HepG2 (cell line): ENCODE data around the gene ALK. TPM values are rescaled to one million over a fixed set of nuclear protein-coding genes. Genes with fewer than 3 reads are reported as not detected.

Experiments used
- ATAC-seq: fragments of 200-7000 bp; cut with Tn5 transposase; 3 replicates; pipeline ENCODE4 v1.9.1; 2020; ENCODE audit warnings: mild to moderate bottlenecking, moderate library complexity
- BruUV-seq: library from RNA; stranded (reverse); fragments of 400-500 nt; replicated peaks from 2 replicates; lab custom pipeline; 2021; lab: Mats Ljungman, UMichigan
- CTCF ChIA-PET: fragments of 300-600 bp; formaldehyde crosslinking; extraction: SDS; loops from one replicate; lab custom pipeline; 2021; ENCODE audit warnings: low total read pairs, inconsistent platforms, low intra/inter-chr PET ratio; lab: Yijun Ruan, JAX
- POLR2A ChIA-PET: fragments of 350-600 bp; sonication (Branson Sonifier 250); formaldehyde crosslinking; loops from one replicate; lab custom pipeline; 2020; ENCODE audit warnings: antibody characterized with exemption, inconsistent platforms; lab: Yijun Ruan, JAX
- DNase-seq: peaks from one replicate; pipeline ENCODE4 v3.0.0-alpha.2; 2015; ENCODE audit warnings: low spot score
- FAIRE-seq: peaks from 3 replicates; lab custom pipeline; 2011; peaks lifted over from hg19 to GRCh38; lab: Jason Lieb, UNC
- H2AFZ ChIP-seq: one replicate; pipeline ENCODE4 v1.6.1; 2011; ENCODE audit warnings: low read length, inconsistent platforms
- H3K27ac ChIP-seq: fragments of 300-600 bp; 3 replicates; pipeline ENCODE4 v1.8.0; 2011; ENCODE audit warnings: mixed run types, mild to moderate bottlenecking, mixed read lengths, low read length, inconsistent platforms; ENCODE audit not compliant: insufficient read depth; ENCODE audit errors: extremely low read length
- H3K27me3 ChIP-seq, 2 experiments: fragments of 200-600 bp in 1 of 2; 2 replicates in 1 of 2; 3 replicates in 1 of 2; pipeline versions ENCODE4 v1.6.0 to v1.8.0; 2011; ENCODE audit warnings: low read length in 2 of 2, mild to moderate bottlenecking in 2 of 2, moderate library complexity in 2 of 2, inconsistent platforms in 1 of 2; ENCODE audit not compliant: insufficient read depth in 2 of 2, control insufficient read depth in 1 of 2
- H3K36me3 ChIP-seq, 2 experiments: fragments of 200-600 bp in 1 of 2; replicated peaks in 1 of 2; 2 replicates in 1 of 2; 3 replicates in 1 of 2; pipeline versions ENCODE4 v1.5.1 to v1.8.0; 2011; ENCODE audit warnings: low read length in 2 of 2, inconsistent platforms in 1 of 2; ENCODE audit not compliant: insufficient read depth in 2 of 2, control insufficient read depth in 1 of 2
- H3K4me1 ChIP-seq: 2 replicates; pipeline ENCODE4 v1.5.1; 2012; ENCODE audit warnings: low read length, inconsistent platforms; ENCODE audit not compliant: insufficient read depth
- H3K4me2 ChIP-seq: 2 replicates; pipeline ENCODE4 v1.6.0; 2011; ENCODE audit warnings: low read depth, low read length, inconsistent platforms
- H3K4me3 ChIP-seq, 3 experiments: fragments of 200-600 bp in 1 of 3; sonication (generic), shearing (Covaris generic) in 1 of 3; replicated peaks in 1 of 3; 2 replicates each; pipeline ENCODE4 v1.5.1; 2011 to 2016; ENCODE audit warnings: low read length in 3 of 3, inconsistent platforms in 2 of 3, low read depth in 2 of 3, mild to moderate bottlenecking in 2 of 3, control low read depth in 1 of 3, mixed read lengths in 1 of 3; ENCODE audit not compliant: insufficient read depth in 1 of 3
- H3K79me2 ChIP-seq: one replicate; pipeline ENCODE4 v1.6.1; 2011; ENCODE audit warnings: low read length, inconsistent platforms; ENCODE audit not compliant: insufficient read depth
- H3K9ac ChIP-seq: 2 replicates; pipeline ENCODE4 v1.6.0; 2011; ENCODE audit warnings: mild to moderate bottlenecking, low read depth, low read length, inconsistent platforms; ENCODE audit not compliant: insufficient read depth
- H3K9me3 ChIP-seq: 2 replicates; pipeline ENCODE4 v1.5.1; 2012; ENCODE audit warnings: mild to moderate bottlenecking, low read length
- H4K20me1 ChIP-seq: 2 replicates; pipeline ENCODE4 v1.6.0; 2011; ENCODE audit warnings: inconsistent platforms, mild to moderate bottlenecking, low read length, moderate library complexity; ENCODE audit not compliant: insufficient read depth
- GTF2F1 ChIP-seq: fragments of 150-350 bp; IDR thresholded peaks from 2 replicates; pipeline ENCODE4 v1.6.1; 2014; ENCODE audit warnings: low read length
- HMG20B ChIP-seq: conservative IDR thresholded peaks from 2 replicates; pipeline ENCODE4 v1.6.1; 2016; ENCODE audit warnings: missing genetic modification reagents, missing compliant biosample characterization
- KDM2A ChIP-seq: sonication (generic); formaldehyde crosslinking; IDR thresholded peaks from 2 replicates; pipeline ENCODE4 v1.4.0; 2020; ENCODE audit warnings: low read depth, missing genetic modification reagents, borderline replicate concordance
- KDM6A ChIP-seq: IDR thresholded peaks from 2 replicates; pipeline ENCODE4 v1.6.1; 2016; ENCODE audit warnings: low read depth
- LCORL ChIP-seq, 2 experiments: fragments of 450-650 bp in 1 of 2; sonication (generic) in 1 of 2; formaldehyde crosslinking in 1 of 2; IDR thresholded peaks; 2 replicates each; pipeline versions ENCODE4 v1.5.0 to v1.6.1; 2017 to 2020; ENCODE audit warnings: antibody characterized with exemption in 1 of 2, missing genetic modification reagents in 1 of 2
- MEIS2 ChIP-seq: sonication (generic); formaldehyde crosslinking; IDR thresholded peaks from 2 replicates; pipeline ENCODE4 v1.9.0; 2021; ENCODE audit warnings: mild to moderate bottlenecking, missing genetic modification reagents
- MIER3 ChIP-seq: IDR thresholded peaks from 2 replicates; pipeline ENCODE4 v1.6.1; 2016; ENCODE audit warnings: missing compliant biosample characterization, borderline replicate concordance
- RAD51 ChIP-seq: fragments of 450-650 bp; IDR thresholded peaks from 2 replicates; pipeline ENCODE4 v1.6.1; 2016; ENCODE audit warnings: borderline replicate concordance
- SRF ChIP-seq: IDR thresholded peaks from 2 replicates; pipeline ENCODE4 v1.6.1; 2011; ENCODE audit warnings: mild to moderate bottlenecking, low read depth, low read length, moderate library complexity
- ZFX ChIP-seq: sonication (generic); formaldehyde crosslinking; IDR thresholded peaks from 2 replicates; pipeline ENCODE4 v1.4.0; 2020; ENCODE audit warnings: mild to moderate bottlenecking, low read depth, missing genetic modification reagents, moderate library complexity
- ZNF17 ChIP-seq: sonication (generic); formaldehyde crosslinking; IDR thresholded peaks from 2 replicates; pipeline ENCODE4 v1.5.0; 2020; ENCODE audit warnings: mild to moderate bottlenecking, missing genetic modification reagents
- ZNF30 ChIP-seq: sonication (generic); formaldehyde crosslinking; IDR thresholded peaks from 2 replicates; pipeline ENCODE4 v1.5.0; 2020; ENCODE audit warnings: mild to moderate bottlenecking, missing genetic modification reagents
- ZNF569 ChIP-seq: sonication (generic); formaldehyde crosslinking; IDR thresholded peaks from 2 replicates; pipeline ENCODE4 v1.5.0; 2020; ENCODE audit warnings: mild to moderate bottlenecking, missing genetic modification reagents, moderate library complexity, borderline replicate concordance
- WGBS: methylation state at CpG from one replicate; pipeline ENCODE4 v1.1.6; 2017; ENCODE audit warnings: low lambda C conversion rate; 5-methylcytosine and 5-hydroxymethylcytosine counted together
- in situ Hi-C: cut with HindIII; loops from 2 replicates; pipeline ENCODE4 v1.10.0; 2017; ENCODE audit warnings: low pct_unique_long_range_greater_than_20kb; ENCODE audit not compliant: extremely low pct_ligation_motif_present
- intact Hi-C: fragments of 100-400 bp; cut with micrococcal nuclease; formaldehyde crosslinking; loops from one replicate; pipeline ENCODE4 v1.10.0; 2022; ENCODE audit not compliant: unreplicated experiment
- polyA plus RNA-seq, 8 experiments: library from polyadenylated mRNA; depleted of rRNA in 3 of 8; stranded (reverse) in 7 of 8; unstranded in 1 of 8; fragments of >200 nt; fragmentation: Illumina TruSeq in 4 of 8; extraction: Trizol in 4 of 8; gene quantifications; 2 replicates each; pipeline versions ENCODE4 v1.2.1 to v1.2.3, GENCODE V29; 2011 to 2016; ENCODE audit warnings: low read depth in 4 of 8, missing spikeins in 1 of 8, mixed read lengths in 1 of 8; ENCODE audit not compliant: insufficient read depth in 1 of 8
- total RNA-seq, 5 experiments: library from RNA; depleted of rRNA; stranded (reverse); fragments of >200 nt; fragmentation: Illumina TruSeq; extraction: Trizol; gene quantifications; 2 replicates each; pipeline ENCODE4 v1.2.3, GENCODE V29; 2016; ENCODE audit warnings: low read depth in 1 of 5
- TF ChIP-seq, protein P1 (sequence below): sonication (generic); formaldehyde crosslinking; IDR thresholded peaks from 2 replicates; pipeline ENCODE4 v1.5.0; 2020; ENCODE audit warnings: missing genetic modification reagents
- TF ChIP-seq, protein P2 (sequence below): sonication (generic); formaldehyde crosslinking; IDR thresholded peaks from 2 replicates; pipeline ENCODE4 v1.5.0; 2020; ENCODE audit warnings: mild to moderate bottlenecking, missing genetic modification reagents, borderline replicate concordance
- TF ChIP-seq, protein P3 (sequence below): sonication (generic); formaldehyde crosslinking; IDR thresholded peaks from 2 replicates; pipeline ENCODE4 v1.5.0; 2020; ENCODE audit warnings: missing genetic modification reagents

ALK gene
- total and polyA plus RNA-seq, 2 of the 13 experiments (the other 11 are each of a cell fraction or from before 2014, with no cell fraction given), result not detected

DNA sequence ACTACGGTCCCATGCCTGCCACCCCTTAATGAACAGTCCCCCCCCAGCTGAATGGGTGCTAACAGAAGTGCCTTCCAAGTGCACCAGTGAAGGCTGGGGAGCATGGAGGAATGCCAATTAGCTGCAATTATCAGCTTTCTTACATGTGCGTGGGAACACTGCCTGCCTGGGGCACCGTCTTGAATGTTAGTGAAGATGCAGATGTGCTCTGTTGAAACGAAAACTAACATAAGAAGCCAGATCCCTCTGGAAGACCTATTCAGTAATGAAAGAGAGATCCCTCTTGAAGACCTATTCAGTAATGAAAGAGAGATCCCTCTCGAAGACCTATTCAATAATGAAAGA is 651.6 kb downstream of the ALK start:
- ATAC-seq (no peak), DNase-seq (no peak), FAIRE-seq (no peak)
- in situ Hi-C loops (no loop called here), intact Hi-C loops (no loop called here)
- Histone ChIP-seq H3K27me3 (peaks cover 0 to 8% of the 10 kb centered on the region in 2 experiments; a peak in 2 of 5 replicates), H2AFZ (no peak overlapping the region), H3K4me2 (no peak overlapping the region), H3K27ac (no peak overlapping the region), H4K20me1 (no peaks in the 10 kb centered on the region), H3K4me3 (no peak overlapping the region), H3K36me3 (no peaks in the 10 kb centered on the region), H3K4me1 (peaks cover 13% of the 10 kb centered on the region), H3K79me2 (no peaks in the 10 kb centered on the region), H3K9me3 (no peaks in the 10 kb centered on the region), H3K9ac (no peak overlapping the region)
- 33% methylated on average over 5 of the region's 5 CpGs for WGBS
- POLR2A ChIA-PET, result no interaction called here
- TF ChIP-seq MIER3 (CRISPR knock-in tag), result no peak
- no peak for TF ChIP-seq GTF2F1
- no peak for TF ChIP-seq KDM6A (CRISPR knock-in tag)
- no peak for TF ChIP-seq SRF
- TF ChIP-seq, protein P1, sequence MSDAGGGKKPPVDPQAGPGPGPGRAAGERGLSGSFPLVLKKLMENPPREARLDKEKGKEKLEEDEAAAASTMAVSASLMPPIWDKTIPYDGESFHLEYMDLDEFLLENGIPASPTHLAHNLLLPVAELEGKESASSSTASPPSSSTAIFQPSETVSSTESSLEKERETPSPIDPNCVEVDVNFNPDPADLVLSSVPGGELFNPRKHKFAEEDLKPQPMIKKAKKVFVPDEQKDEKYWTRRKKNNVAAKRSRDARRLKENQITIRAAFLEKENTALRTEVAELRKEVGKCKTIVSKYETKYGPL (CRISPR knock-in tag), result no peak
- TF ChIP-seq MEIS2 (CRISPR knock-in tag), result no peak
- no peak for TF ChIP-seq ZFX (CRISPR knock-in tag)
- TF ChIP-seq, protein P2, sequence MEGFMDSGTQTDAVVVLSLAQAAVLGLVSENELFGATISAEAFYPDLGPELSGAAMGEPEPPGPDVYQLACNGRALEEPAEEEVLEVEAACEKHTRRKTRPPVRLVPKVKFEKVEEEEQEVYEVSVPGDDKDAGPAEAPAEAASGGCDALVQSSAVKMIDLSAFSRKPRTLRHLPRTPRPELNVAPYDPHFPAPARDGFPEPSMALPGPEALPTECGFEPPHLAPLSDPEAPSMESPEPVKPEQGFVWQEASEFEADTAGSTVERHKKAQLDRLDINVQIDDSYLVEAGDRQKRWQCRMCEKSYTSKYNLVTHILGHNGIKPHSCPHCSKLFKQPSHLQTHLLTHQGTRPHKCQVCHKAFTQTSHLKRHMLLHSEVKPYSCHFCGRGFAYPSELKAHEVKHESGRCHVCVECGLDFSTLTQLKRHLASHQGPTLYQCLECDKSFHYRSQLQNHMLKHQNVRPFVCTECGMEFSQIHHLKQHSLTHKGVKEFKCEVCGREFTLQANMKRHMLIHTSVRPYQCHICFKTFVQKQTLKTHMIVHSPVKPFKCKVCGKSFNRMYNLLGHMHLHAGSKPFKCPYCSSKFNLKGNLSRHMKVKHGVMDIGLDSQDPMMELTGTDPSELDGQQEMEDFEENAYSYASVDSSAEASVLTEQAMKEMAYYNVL, result no peak
- no peak for TF ChIP-seq HMG20B
- no peak for TF ChIP-seq ZNF17 (CRISPR knock-in tag)
- TF ChIP-seq ZNF30, result no peak
- no peak for TF ChIP-seq KDM2A (CRISPR knock-in tag)
- TF ChIP-seq ZNF569, result no peak
- TF ChIP-seq, protein P3, sequence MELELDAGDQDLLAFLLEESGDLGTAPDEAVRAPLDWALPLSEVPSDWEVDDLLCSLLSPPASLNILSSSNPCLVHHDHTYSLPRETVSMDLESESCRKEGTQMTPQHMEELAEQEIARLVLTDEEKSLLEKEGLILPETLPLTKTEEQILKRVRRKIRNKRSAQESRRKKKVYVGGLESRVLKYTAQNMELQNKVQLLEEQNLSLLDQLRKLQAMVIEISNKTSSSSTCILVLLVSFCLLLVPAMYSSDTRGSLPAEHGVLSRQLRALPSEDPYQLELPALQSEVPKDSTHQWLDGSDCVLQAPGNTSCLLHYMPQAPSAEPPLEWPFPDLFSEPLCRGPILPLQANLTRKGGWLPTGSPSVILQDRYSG (CRISPR knock-in tag), result no peak
- TF ChIP-seq LCORL (IDR thresholded peaks at IDR 0.05), result no peak
- TF ChIP-seq LCORL (CRISPR knock-in tag; IDR thresholded peaks at IDR 0.05), result no peak
- no peak for TF ChIP-seq RAD51
- no TSS peak for BruUV-seq
- CTCF ChIA-PET, result no interaction called here
